ENCODE data around the gene CADM2.

The CADM2 gene

DNA sequence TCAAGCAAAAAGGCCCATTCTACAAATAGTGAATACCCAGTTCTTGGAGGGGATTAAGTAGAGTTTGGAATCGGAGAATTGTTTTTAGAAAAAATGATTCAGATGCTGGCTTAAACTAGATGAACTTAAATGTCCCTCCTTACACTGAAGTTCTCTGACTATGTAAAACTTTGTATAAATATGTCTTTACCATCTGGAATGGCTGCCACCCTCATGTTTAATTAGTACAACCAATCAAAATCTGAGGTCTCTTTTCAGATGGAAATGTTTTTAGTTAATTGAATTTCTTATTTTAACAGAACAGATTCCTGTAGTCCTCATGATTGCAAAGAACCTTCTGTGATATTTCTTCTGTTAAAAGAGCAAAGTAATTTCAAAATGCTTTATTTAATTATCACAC, 94.8 kb downstream of the CADM2 start (continued):
- TF ChIP-seq, protein P1, sequence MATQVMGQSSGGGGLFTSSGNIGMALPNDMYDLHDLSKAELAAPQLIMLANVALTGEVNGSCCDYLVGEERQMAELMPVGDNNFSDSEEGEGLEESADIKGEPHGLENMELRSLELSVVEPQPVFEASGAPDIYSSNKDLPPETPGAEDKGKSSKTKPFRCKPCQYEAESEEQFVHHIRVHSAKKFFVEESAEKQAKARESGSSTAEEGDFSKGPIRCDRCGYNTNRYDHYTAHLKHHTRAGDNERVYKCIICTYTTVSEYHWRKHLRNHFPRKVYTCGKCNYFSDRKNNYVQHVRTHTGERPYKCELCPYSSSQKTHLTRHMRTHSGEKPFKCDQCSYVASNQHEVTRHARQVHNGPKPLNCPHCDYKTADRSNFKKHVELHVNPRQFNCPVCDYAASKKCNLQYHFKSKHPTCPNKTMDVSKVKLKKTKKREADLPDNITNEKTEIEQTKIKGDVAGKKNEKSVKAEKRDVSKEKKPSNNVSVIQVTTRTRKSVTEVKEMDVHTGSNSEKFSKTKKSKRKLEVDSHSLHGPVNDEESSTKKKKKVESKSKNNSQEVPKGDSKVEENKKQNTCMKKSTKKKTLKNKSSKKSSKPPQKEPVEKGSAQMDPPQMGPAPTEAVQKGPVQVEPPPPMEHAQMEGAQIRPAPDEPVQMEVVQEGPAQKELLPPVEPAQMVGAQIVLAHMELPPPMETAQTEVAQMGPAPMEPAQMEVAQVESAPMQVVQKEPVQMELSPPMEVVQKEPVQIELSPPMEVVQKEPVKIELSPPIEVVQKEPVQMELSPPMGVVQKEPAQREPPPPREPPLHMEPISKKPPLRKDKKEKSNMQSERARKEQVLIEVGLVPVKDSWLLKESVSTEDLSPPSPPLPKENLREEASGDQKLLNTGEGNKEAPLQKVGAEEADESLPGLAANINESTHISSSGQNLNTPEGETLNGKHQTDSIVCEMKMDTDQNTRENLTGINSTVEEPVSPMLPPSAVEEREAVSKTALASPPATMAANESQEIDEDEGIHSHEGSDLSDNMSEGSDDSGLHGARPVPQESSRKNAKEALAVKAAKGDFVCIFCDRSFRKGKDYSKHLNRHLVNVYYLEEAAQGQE (tag by site-specific recombination; IDR thresholded peaks at IDR 0.05): no peak
- TF ChIP-seq YY1 (tag by site-specific recombination; IDR thresholded peaks at IDR 0.05) (no peak), ZNF747 (tag by site-specific recombination; IDR thresholded peaks at IDR 0.05) (no peak)

DNA sequence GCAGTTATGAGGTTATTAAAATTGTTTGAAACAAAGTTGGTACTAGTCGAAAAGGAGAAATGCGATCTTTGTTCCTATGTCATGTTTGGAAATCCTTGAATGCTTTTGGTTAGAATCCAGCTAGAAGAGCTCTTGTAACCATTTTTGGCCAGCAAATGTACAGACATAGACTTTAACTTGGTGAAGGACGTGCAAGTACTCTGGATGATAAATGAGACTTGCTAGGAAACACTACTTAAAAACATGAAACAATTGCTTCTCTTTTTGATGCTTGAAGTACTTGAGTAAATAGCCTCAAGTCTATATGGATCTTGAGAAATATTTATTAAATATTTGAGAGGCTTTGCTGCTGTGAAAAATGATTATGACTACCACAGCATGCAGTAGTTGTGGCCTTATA, 95.8 kb downstream of the CADM2 start:
- Histone ChIP-seq H3K4me3 (ENCODE audit: low read depth, low read length) (no peak overlapping the region), H3K27ac (ENCODE audit: extremely low read depth, low read depth, low read length) (no peak overlapping the region), H3K36me3 (ENCODE audit: control insufficient read depth in 2 of 2, insufficient read depth in 1 of 2, low read length in 2 of 2) (no peaks in the 10 kb centered on the region), H3K9me3 (ENCODE audit: control insufficient read depth, insufficient read depth, low read depth, low read length) (no peaks in the 10 kb centered on the region), H3K4me1 (ENCODE audit: control insufficient read depth, insufficient read depth, low read length) (no peaks in the 10 kb centered on the region)
- POLR2A ChIA-PET: no interaction called here
- CTCF ChIA-PET: no interaction called here
- TF ChIP-seq ZNF555 (tag by site-specific recombination; conservative IDR thresholded peaks at IDR 0.05) (no peak), HOXA7 (CRISPR knock-in tag; IDR thresholded peaks at IDR 0.05; ENCODE audit: borderline replicate concordance) (no peak), ZBTB7A (tag by site-specific recombination; IDR thresholded peaks at IDR 0.05; ENCODE audit: low read depth) (no peak), MZF1 (tag by site-specific recombination; IDR thresholded peaks at IDR 0.05; ENCODE audit: borderline replicate concordance) (no peak), ZNF37A (tag by site-specific recombination; IDR thresholded peaks at IDR 0.05) (no peak), ZNF133 (tag by site-specific recombination; IDR thresholded peaks at IDR 0.05) (no peak), ZEB2 (tag by site-specific recombination; IDR thresholded peaks at IDR 0.05) (no peak), ZFHX2 (tag by site-specific recombination; conservative IDR thresholded peaks at IDR 0.05) (no peak), ZNF768 (tag by site-specific recombination; IDR thresholded peaks at IDR 0.05) (no peak), ZNF175 (tag by site-specific recombination; IDR thresholded peaks at IDR 0.05) (no peak), ZSCAN30 (tag by site-specific recombination; IDR thresholded peaks at IDR 0.05) (no peak), TRIM28 (IDR thresholded peaks at IDR 0.05; ENCODE audit: borderline replicate concordance, low read length) (no peak), ZNF19 (tag by site-specific recombination; IDR thresholded peaks at IDR 0.05; ENCODE audit: low read depth) (no peak)
- TF ChIP-seq, protein P2, sequence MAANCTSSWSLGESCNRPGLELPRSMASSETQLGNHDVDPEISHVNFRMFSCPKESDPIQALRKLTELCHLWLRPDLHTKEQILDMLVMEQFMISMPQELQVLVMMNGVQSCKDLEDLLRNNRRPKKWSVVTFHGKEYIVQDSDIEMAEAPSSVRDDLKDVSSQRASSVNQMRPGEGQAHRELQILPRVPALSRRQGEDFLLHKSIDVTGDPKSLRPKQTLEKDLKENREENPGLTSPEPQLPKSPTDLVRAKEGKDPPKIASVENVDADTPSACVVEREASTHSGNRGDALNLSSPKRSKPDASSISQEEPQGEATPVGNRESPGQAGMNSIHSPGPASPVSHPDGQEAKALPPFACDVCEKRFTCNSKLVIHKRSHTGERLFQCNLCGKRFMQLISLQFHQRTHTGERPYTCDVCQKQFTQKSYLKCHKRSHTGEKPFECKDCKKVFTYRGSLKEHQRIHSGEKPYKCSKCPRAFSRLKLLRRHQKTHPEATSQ (tag by site-specific recombination; IDR thresholded peaks at IDR 0.05): no peak
- TF ChIP-seq, protein P3, sequence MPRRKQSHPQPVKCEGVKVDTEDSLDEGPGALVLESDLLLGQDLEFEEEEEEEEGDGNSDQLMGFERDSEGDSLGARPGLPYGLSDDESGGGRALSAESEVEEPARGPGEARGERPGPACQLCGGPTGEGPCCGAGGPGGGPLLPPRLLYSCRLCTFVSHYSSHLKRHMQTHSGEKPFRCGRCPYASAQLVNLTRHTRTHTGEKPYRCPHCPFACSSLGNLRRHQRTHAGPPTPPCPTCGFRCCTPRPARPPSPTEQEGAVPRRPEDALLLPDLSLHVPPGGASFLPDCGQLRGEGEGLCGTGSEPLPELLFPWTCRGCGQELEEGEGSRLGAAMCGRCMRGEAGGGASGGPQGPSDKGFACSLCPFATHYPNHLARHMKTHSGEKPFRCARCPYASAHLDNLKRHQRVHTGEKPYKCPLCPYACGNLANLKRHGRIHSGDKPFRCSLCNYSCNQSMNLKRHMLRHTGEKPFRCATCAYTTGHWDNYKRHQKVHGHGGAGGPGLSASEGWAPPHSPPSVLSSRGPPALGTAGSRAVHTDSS (tag by site-specific recombination; IDR thresholded peaks at IDR 0.05): no peak

DNA sequence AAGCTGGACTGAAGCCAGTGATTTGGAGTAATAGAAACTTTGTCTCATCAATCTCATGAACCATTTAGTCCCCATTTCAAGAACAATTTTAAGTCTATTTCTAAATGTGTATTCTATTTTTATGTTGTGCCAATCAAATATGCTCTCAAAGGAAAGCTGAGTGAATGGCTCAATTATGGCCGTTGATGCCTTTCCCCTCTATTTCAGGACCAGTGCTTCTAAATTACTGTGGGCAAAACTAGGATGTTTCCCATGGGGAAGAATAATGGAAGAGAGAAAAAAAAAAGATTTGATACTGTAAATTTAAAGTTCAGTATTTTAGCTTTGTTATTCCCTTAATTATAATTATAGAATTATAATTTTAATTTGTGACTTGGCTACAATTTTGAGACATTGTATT, 110.1 kb downstream of the CADM2 start:
- no peak overlapping the region for H3K27ac ChIP-seq (ENCODE audit: extremely low read depth, low read depth, low read length)
- no peaks in the 10 kb centered on the region for H3K36me3 ChIP-seq (ENCODE audit: control insufficient read depth in 2 of 2, insufficient read depth in 1 of 2, low read length in 2 of 2)
- POLR2A ChIA-PET: no interaction called here
- H3K4me3 ChIP-seq (ENCODE audit: low read depth, low read length): no peak overlapping the region
- CTCF ChIA-PET: no interaction called here
- no peaks in the 10 kb centered on the region for H3K4me1 ChIP-seq (ENCODE audit: control insufficient read depth, insufficient read depth, low read length)
- H3K9me3 ChIP-seq (ENCODE audit: control insufficient read depth, insufficient read depth, low read depth, low read length): no peaks in the 10 kb centered on the region
- TF ChIP-seq ZNF621 (tag by site-specific recombination; IDR thresholded peaks at IDR 0.05): no peak
- no peak for TF ChIP-seq ZNF548 (tag by site-specific recombination; IDR thresholded peaks at IDR 0.05)
- no peak for TF ChIP-seq ZNF501 (tag by site-specific recombination; IDR thresholded peaks at IDR 0.05)
- TF ChIP-seq, protein P4, sequence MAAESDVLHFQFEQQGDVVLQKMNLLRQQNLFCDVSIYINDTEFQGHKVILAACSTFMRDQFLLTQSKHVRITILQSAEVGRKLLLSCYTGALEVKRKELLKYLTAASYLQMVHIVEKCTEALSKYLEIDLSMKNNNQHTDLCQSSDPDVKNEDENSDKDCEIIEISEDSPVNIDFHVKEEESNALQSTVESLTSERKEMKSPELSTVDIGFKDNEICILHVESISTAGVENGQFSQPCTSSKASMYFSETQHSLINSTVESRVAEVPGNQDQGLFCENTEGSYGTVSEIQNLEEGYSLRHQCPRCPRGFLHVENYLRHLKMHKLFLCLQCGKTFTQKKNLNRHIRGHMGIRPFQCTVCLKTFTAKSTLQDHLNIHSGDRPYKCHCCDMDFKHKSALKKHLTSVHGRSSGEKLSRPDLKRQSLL (tag by site-specific recombination; IDR thresholded peaks at IDR 0.05): no peak
- no peak for TF ChIP-seq ZNF670 (tag by site-specific recombination; IDR thresholded peaks at IDR 0.05; ENCODE audit: low read depth)
- no peak for TF ChIP-seq ZFP37 (tag by site-specific recombination; IDR thresholded peaks at IDR 0.05)
- TF ChIP-seq SP2 (tag by site-specific recombination; IDR thresholded peaks at IDR 0.05): no peak
- no peak for TF ChIP-seq ZNF549 (tag by site-specific recombination; IDR thresholded peaks at IDR 0.05)
